ENCODE measurements around the gene USP54.

The USP54 gene

GRCh38 chr10:73471226-73471625 lies 119.9 kb downstream of the USP54 start:
- no peak for DNase-seq (ENCODE audit: low read depth in 3 of 3)

- DNase-seq (ENCODE audit: low read depth in 3 of 3), result no peak
Measured at GRCh38 chr10:73469579-73469978, 121.6 kb downstream of the USP54 start.

GRCh38 chr10:73467206-73467605 lies 123.9 kb downstream of the USP54 start:
- no peak for DNase-seq (ENCODE audit: low read depth in 3 of 3)

- DNase-seq (ENCODE audit: low read depth in 3 of 3), result no peak
Measured at GRCh38 chr10:73465978-73466726, 125.0 kb downstream of the USP54 start.

GRCh38 chr10:73460897-73461296 lies 130.2 kb downstream of the USP54 start:
- no peak for DNase-seq (ENCODE audit: low read depth in 3 of 3)

GRCh38 chr10:73459683-73460314 lies 131.3 kb downstream of the USP54 start:
- no peak for DNase-seq (ENCODE audit: low read depth in 3 of 3)

GRCh38 chr10:73456187-73456890 lies 134.8 kb downstream of the USP54 start:
- no peak for DNase-seq (ENCODE audit: low read depth in 3 of 3)

- DNase-seq (ENCODE audit: low read depth in 3 of 3), result no peak
Measured at GRCh38 chr10:73449113-73449512, 142.0 kb downstream of the USP54 start.

GRCh38 chr10:73448384-73448783 lies 142.8 kb downstream of the USP54 start:
- DNase-seq (ENCODE audit: low read depth in 3 of 3), result no peak

Data from stimulated activated CD4-positive, alpha-beta T cell treated with anti-CD3 and anti-CD28 coated beads, TNF-alpha, amount 100 ng/mL, for 48 hours (primary cell).